ENCODE results near the gene GPR22.
A peak's percentile ranks its signal among the peaks of the same experiment; 100 is the strongest.

GPR22 gene

DNA sequence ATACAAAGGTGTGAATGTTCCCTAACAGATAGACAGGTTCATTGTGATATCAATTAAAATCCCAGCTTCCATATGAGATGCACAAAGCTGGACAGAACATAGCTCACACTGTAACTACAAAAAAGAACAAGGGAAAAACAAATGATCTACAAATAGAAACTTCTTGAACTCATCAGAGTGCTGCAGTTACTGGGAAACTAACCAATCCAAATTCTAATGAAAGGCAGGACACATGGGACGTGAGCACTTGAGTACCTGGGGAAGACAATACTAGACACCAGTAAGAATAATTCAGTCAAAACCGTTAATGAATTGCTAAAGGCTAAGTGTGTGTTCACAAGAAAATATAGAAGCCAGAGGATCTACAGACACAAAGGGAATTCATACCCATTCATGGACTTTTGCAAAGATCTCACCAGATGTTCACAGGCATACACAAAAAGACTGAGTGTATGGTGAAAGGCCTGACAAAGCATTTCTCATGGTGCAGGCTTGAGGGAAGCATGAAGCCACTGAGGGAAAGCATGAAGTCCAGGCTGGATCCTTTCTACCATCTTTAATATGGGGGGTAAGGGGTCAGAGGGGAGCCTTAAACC is 7.8 kb upstream of the GPR22 start:
- Histone ChIP-seq H3K79me2 (ENCODE audit: insufficient read depth, low read length) (no peaks in the 10 kb centered on the region), H3K27ac (ENCODE audit: low read length) (no peak overlapping the region), H3K4me2 (ENCODE audit: insufficient read depth, low read length) (no peak overlapping the region), H4K20me1 (ENCODE audit: insufficient read depth, low read length) (peaks cover 12% of the 10 kb centered on the region), H3K36me3 (ENCODE audit: insufficient read depth, low read length) (peaks cover 7% of the 10 kb centered on the region; the same call in 1 of the 2 replicates), H3K9me3 (ENCODE audit: insufficient read depth, low read length, severe bottlenecking) (no peaks in the 10 kb centered on the region), H2AFZ (ENCODE audit: low read depth, low read length) (no peak overlapping the region), H3K4me3 (ENCODE audit: low read depth in 1 of 2, low read length in 2 of 2) (no peak overlapping the region), H3K9ac (ENCODE audit: low read depth, low read length) (no peak overlapping the region), H3K4me1 (ENCODE audit: insufficient read depth, low read length) (no peaks in the 10 kb centered on the region), H3K27me3 (ENCODE audit: insufficient read depth, low read length, poor library complexity) (no peaks in the 10 kb centered on the region)
- ATAC-seq (ENCODE audit: insufficient read depth, low read depth), result no peak
- DNase-seq, result no peak
- TF ChIP-seq, protein P1, sequence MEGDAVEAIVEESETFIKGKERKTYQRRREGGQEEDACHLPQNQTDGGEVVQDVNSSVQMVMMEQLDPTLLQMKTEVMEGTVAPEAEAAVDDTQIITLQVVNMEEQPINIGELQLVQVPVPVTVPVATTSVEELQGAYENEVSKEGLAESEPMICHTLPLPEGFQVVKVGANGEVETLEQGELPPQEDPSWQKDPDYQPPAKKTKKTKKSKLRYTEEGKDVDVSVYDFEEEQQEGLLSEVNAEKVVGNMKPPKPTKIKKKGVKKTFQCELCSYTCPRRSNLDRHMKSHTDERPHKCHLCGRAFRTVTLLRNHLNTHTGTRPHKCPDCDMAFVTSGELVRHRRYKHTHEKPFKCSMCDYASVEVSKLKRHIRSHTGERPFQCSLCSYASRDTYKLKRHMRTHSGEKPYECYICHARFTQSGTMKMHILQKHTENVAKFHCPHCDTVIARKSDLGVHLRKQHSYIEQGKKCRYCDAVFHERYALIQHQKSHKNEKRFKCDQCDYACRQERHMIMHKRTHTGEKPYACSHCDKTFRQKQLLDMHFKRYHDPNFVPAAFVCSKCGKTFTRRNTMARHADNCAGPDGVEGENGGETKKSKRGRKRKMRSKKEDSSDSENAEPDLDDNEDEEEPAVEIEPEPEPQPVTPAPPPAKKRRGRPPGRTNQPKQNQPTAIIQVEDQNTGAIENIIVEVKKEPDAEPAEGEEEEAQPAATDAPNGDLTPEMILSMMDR (IDR thresholded peaks at IDR 0.05; ENCODE audit: borderline replicate concordance, extremely low read depth, low read length, poor library complexity, severe bottlenecking), result no peak
- TF ChIP-seq EZH2 (IDR thresholded peaks at IDR 0.05; ENCODE audit: borderline replicate concordance, low read depth, low read length, severe bottlenecking), result no peak

DNA sequence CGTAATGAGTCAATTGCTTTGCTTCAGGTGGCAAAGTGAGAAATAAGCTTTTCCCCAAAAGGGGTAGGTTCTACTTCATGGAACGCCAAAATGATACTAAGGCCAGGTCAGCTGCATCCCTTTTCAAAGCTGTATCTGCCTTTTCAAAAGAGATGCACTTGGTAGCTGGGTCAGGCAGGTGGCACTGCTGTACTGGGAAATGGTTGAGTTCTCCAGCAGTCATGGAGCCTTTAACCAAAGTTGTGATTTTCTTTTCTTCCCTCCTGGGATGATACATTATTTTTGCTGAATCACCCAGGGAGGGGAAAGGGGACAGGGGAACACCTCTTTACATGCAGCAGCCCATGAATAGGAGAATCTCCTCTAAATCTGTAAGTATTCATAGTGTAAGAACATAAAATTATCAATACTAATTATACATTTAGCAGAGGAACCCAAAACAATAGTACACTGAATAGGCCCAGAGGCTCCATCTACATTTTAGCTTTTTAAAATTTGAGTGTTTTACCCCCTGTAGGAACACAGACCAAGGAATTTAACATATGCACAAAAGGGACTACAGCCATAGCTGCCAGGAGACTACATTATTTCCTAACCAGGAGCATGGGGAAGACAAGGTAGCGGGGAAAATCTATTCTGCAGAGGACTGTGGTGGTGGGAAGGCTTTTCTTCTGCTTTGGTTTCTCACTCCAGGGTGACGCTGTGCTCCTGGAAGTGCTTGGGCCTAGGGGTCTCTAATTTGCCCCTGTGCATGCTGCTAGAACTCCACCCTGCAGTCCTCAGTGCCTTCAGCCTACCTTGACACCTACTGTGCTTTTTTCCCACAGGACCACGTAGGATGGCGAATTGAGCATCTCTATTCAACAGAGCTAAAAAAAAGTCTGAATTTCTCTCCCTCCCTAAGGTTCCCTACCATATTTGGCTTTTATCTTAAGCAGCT is 6.4 kb upstream of the GPR22 start:
- H3K4me3 ChIP-seq (ENCODE audit: low read depth in 1 of 2, low read length in 2 of 2), result no peak overlapping the region
- no peaks in the 10 kb centered on the region for H3K4me1 ChIP-seq (ENCODE audit: insufficient read depth, low read length)
- no peak overlapping the region for H3K27ac ChIP-seq (ENCODE audit: low read length)
- peaks cover 12% of the 10 kb centered on the region for H4K20me1 ChIP-seq (ENCODE audit: insufficient read depth, low read length)
- peaks cover 2% of the 10 kb centered on the region; the same call in 1 of the 2 replicates for H3K36me3 ChIP-seq (ENCODE audit: insufficient read depth, low read length)
- DNase-seq, result peak; percentile 49
- H3K79me2 ChIP-seq (ENCODE audit: insufficient read depth, low read length), result no peaks in the 10 kb centered on the region
- no peaks in the 10 kb centered on the region for H3K9me3 ChIP-seq (ENCODE audit: insufficient read depth, low read length, severe bottlenecking)
- H2AFZ ChIP-seq (ENCODE audit: low read depth, low read length), result no peak overlapping the region
- H3K9ac ChIP-seq (ENCODE audit: low read depth, low read length), result no peak overlapping the region
- TF ChIP-seq EZH2 (IDR thresholded peaks at IDR 0.05; ENCODE audit: borderline replicate concordance, low read depth, low read length, severe bottlenecking), result no peak
- TF ChIP-seq, protein P1 (IDR thresholded peaks at IDR 0.05; ENCODE audit: borderline replicate concordance, extremely low read depth, low read length, poor library complexity, severe bottlenecking), result peak; percentile 77
- H3K27me3 ChIP-seq (ENCODE audit: insufficient read depth, low read length, poor library complexity), result no peaks in the 10 kb centered on the region
- peak; percentile 80; the same call in 2 of the 3 replicates for ATAC-seq (ENCODE audit: insufficient read depth, low read depth)
- H3K4me2 ChIP-seq (ENCODE audit: insufficient read depth, low read length), result no peak overlapping the region

DNA sequence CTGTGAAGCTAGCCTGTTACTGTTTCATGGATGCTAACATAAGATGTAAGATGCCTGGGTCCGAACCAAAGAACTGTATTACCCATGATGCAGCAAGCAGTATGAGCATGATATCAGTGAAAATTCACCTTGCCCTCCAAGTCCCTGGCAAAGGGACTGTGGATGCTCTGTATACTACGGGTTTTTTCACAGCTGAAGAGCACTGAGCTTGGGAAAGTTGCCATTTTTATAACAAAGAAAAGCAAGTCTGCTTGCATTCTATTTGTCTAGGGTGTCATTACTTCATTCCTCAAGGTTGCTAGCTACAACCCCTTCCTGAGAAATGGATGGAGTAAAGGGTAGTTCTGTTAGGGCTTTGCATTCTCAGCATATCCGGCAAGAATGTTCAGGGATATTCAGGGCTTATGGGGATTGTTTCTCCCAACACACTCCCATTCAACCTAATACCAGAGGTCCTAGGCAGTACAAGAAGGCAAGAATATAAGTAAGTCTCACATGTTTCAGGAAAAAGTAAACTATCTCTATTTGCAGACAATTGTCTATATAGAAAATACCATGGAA is 5.1 kb upstream of the GPR22 start:
- H3K9ac ChIP-seq (ENCODE audit: low read depth, low read length), result no peak overlapping the region
- H3K27me3 ChIP-seq (ENCODE audit: insufficient read depth, low read length, poor library complexity), result no peaks in the 10 kb centered on the region
- H3K36me3 ChIP-seq (ENCODE audit: insufficient read depth, low read length), result no peaks in the 10 kb centered on the region
- H3K4me1 ChIP-seq (ENCODE audit: insufficient read depth, low read length), result no peaks in the 10 kb centered on the region
- no peak overlapping the region for H2AFZ ChIP-seq (ENCODE audit: low read depth, low read length)
- no peak overlapping the region for H3K27ac ChIP-seq (ENCODE audit: low read length)
- H3K79me2 ChIP-seq (ENCODE audit: insufficient read depth, low read length), result no peaks in the 10 kb centered on the region
- peaks cover 12% of the 10 kb centered on the region for H4K20me1 ChIP-seq (ENCODE audit: insufficient read depth, low read length)
- H3K4me3 ChIP-seq (ENCODE audit: low read depth in 1 of 2, low read length in 2 of 2), result no peak overlapping the region
- no peak overlapping the region for H3K4me2 ChIP-seq (ENCODE audit: insufficient read depth, low read length)
- DNase-seq (no peak), ATAC-seq (ENCODE audit: insufficient read depth, low read depth) (no peak)
- TF ChIP-seq, protein P1 (IDR thresholded peaks at IDR 0.05; ENCODE audit: borderline replicate concordance, extremely low read depth, low read length, poor library complexity, severe bottlenecking), result no peak
- TF ChIP-seq EZH2 (IDR thresholded peaks at IDR 0.05; ENCODE audit: borderline replicate concordance, low read depth, low read length, severe bottlenecking), result no peak
- H3K9me3 ChIP-seq (ENCODE audit: insufficient read depth, low read length, severe bottlenecking), result no peaks in the 10 kb centered on the region
